Activated CD8-positive, alpha-beta memory T cell treated with anti-CD3 and anti-CD28 coated beads for 4 hours (primary cell): ENCODE data around the gene NTM.
"Not testable (repeated sequence)": the region's sequence is repeated elsewhere in the genome, so short reads cannot be mapped to it uniquely, and the experiment has no call there.

Experiments used
- DNase-seq, 2 donors: peaks; one replicate each; pipeline ENCODE4 v3.0.0-alpha.2; 2020; ENCODE audit warnings: low read depth in 2 of 2

The NTM gene

GRCh38 chr11:132047167-132047566 is 676.8 kb downstream of the NTM start:
- no peak for DNase-seq

DNA sequence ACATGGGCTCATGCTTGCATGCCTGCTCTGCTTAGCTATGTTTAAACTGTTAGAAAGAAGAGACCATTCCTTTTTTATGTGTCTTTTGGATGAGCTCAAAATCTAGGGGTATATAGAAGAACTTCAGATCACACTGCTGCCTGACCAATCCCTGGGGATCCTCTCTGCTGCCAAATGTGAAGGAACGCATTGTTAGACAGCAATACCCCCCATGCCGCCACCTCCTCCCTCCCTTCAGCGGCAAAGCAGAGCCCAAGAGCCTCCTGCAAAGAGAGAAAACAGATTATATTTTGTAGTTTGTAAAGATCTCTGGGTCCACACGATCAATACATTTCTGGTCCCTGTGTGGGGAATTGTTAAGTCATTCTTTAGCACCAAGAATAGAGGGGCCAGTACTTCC is 677.6 kb downstream of the NTM start:
- DNase-seq, result no peak

- DNase-seq, result no peak
These were observed 678.8 kb downstream of the NTM start for GRCh38 chr11:132049205-132049604.

- no peak for DNase-seq
These were observed 679.6 kb downstream of the NTM start for GRCh38 chr11:132050049-132050448.

DNA sequence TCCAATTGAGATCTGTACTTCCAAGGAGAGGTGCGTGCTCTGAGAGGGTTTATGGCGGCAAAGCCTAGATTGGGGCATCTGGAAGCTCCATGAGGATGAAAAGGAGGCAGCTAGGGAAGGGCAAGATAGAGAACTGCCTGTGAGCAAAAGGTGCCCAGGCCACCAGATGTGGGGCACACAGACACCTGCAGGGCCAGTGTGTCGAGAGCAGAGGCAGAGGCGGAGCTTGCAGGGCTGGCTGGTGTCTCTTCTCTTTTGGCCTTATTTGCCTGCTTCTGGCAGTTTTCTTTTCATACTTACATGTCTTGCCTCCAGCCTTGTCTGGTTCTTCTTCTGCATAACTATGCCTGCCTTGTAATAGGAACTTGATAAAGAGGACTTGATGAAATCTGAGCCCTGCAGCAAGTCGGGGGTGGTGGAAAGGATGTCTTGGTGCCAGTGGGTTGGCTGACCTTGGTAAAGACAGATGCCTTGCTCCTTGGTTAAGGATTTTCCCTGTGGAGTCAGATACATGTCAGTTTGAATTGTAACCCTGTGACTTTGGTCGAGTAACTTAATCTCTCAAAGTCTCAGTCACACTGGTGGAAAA is 680.3 kb downstream of the NTM start:
- DNase-seq, result no peak

DNA sequence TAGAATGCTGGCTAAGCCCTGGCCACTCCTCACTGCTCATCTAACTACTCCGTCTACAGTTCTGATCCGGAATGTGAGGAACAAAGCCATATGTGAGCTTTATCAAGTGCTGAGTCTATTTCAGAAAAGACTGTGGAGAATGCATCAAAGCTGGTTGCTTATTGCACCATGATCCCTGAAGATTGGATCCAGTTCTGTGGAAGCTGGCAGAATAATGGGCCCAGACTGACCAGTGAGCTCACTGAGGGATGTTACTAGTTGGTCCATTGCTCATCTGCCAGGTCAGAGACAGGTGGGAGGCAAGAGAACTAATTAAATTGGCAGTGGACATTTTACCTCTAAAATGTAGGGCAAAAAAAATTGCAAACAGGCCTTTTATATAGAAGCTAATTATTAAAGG is 681.3 kb downstream of the NTM start:
- no peak for DNase-seq

DNA sequence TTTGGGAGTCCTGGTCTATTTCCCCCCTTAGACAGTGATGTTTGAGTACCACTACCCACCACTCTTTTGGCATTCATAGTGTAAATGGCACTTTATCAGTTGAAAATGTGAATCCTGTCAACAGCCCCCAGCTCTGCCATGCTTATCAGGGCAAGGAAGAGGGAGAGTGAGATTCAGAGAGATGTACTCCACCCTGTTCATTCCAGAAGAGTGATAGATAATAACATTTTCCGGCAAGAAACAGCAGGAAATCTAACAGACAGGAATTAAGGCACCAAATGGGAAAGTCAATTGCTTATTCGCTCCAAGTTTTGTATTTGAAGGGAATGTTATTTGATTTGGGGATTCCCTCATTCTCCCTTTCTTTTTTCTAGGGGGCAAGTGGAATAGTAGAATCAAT is 681.9 kb downstream of the NTM start:
- no peak for DNase-seq

DNA sequence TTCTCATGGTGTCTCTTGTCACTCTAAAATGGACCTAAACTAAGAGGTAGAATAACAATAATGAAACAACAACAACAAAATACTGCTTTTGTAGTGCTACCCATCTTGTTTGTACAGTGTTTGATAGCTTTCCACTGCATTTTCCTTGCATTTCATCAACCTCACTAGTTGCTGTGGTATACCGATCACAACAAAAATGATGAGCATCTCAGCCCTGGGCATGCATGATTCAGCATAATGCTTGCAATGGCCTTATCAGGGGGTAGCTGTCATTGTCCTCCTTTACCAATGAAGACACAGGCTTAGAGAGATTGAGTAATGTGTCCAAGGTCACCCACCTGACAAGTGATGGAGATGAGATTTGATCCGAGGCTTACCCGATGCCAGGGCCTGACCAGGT is 682.5 kb downstream of the NTM start:
- DNase-seq, result no peak

DNA sequence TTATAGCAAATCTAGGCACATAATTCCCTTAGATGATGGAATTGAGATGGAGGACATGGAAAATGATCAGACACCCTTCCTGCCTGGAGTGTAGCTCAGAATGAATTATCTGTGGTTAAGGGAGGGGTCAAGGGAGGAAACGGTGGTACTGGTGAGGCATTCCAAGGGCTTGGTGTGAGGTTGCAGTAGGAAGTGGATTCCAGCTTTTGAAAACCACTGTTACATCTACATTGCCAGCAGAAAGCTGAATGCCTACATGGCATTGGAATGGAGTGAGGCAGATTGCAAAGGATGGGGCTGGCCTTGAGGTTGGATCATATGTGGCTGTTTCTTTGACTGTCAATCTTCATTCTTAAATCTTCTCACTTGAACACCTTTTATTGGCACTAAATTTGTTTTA is 684.4 kb downstream of the NTM start:
- no peak for DNase-seq

- no peak for DNase-seq
These were observed 684.9 kb downstream of the NTM start for GRCh38 chr11:132055296-132055695.

GRCh38 chr11:132056689-132057088 is 686.3 kb downstream of the NTM start:
- DNase-seq, result no peak

DNA sequence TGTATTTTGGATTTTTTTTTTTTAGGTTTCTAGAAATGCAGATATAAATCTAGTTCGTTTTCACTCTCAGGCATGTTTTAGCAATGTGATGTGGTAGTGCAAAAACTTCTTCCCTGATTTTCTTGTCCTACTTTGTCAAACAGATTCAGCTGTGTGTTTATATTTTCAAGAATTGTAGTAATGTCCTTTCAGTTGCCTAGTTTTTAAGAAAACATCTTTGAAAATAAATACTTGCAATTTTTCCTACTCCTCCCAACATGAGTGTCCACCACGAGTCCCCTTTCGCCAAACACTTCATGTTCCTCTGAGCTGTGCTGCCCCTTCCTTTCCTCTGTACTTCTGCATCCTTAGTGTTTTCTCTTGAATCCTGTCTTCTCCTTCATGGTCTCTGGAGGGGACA is 686.9 kb downstream of the NTM start:
- no peak for DNase-seq

DNA sequence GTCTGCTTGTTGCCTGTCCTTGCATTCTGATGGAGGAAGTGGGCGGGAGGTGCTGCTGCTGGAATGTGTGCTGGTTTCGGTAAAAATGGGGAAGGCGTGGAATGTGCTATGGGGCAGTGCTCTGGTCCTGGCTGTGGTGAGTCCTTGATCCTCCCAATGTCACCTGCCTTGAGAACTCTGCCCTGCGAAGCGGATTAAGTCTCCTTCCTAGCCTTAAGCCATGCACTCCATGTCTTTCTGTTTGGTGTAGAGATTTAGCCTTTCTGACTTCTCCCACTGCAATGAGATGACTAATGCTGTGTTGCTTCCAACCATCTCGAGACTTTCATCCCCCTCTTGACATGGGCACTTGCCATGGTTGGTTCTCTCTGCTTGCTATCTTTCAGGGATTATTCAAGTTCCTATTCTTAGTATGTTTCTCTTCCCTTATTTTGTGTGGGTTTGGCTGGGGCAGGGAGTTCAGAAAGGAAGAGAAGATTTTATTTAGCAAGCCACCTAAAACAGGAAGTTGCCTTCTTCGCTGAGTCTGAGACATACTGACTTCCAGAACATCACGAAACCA is 687.9 kb downstream of the NTM start:
- DNase-seq, result no peak

DNA sequence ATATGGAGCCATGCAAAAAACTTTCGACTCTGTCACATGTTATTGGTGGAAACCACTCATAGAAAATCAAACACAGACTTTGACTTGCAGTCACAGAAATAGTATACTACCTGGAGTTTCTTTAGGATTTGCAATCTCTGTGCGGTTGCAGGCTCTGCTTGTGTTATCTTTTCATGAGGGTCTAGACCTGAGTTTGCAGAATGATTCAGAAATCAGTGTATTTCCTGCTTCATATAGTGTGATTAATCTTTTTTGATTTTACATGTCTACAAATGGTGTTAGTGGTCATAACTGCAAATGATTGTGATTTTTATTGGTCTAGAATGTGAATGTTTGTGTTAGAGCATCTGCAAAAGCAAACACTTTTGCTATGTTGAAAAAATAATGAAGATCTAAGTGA is 690.2 kb downstream of the NTM start:
- no peak for DNase-seq

DNA sequence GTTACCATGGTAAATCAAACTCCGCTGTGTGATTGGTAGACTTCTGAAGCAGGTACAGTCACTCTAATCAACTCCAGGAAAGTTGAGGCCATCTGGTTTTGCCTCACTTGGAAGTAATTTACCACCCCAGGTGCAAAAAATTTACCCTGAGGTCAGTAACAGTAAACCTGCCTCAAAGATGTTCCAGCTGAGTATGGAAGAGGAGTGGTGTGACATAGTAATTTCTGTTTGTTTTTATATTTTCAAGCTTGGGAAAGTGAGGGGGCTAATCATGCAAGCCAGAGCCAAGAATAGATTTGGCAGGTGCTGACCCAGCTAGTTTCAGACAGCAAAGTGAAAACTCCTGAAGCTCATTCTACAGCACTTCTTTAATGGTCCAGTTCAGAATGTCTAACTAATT is 691.6 kb downstream of the NTM start:
- no peak for DNase-seq

- no peak for DNase-seq
These were observed 692.1 kb downstream of the NTM start for GRCh38 chr11:132062541-132062940.

DNA sequence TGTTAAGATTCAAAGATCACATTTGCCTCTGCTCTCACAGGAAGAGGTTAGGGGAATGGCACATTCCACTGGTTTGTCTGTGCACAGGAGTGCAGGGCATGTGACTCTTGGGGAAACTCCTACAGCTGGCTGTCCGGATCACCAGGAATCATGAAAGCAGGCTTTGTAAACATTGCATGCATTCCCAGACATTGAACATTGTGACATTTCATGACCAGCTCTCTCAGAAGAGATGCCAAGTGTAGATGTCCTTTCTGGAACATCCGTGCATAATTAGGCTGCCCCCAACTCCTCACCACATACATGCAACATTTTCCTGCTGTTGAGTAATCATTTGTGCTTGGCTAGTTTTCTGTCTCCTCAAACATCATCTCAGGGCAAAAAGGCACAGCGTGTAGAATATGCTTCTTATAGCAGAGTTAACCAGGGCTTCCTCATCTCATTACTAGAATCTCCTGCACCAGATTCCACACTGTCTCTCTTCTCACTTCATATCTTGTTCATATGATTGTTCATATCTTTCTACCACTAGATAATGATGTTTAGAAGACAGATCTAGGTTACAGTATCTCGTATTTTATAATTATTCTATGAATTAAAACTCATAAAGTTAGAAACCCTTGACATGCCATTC is 694.7 kb downstream of the NTM start:
- DNase-seq, result no peak

DNA sequence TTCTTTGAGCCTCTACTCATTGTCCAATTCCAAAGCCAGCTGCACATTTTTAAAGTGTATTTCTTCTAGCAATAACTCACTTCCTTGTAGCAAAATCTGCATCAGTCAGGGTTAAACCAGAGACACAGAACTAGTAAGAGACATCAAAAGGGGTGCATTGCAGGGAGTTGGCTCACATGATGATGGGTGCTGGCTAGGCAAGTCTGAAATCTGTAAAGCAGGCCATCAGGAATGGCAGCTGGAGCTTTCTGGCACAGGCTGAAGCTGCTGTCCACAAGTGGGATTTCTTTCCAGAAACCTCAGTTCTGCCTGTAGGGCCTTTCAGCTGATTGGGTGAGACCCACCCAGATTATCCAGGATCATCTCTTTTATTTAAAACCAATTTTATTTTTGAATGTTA is 698.1 kb downstream of the NTM start:
- DNase-seq, result no peak

- DNase-seq, result not testable (repeated sequence)
These were observed 699.2 kb downstream of the NTM start for GRCh38 chr11:132069593-132069992.

- not testable (repeated sequence) for DNase-seq
These were observed 700.5 kb downstream of the NTM start for GRCh38 chr11:132070907-132071306.

- no peak for DNase-seq
These were observed 701.8 kb downstream of the NTM start for GRCh38 chr11:132072044-132072857.

- no peak for DNase-seq
These were observed 702.4 kb downstream of the NTM start for GRCh38 chr11:132072858-132073211.

DNA sequence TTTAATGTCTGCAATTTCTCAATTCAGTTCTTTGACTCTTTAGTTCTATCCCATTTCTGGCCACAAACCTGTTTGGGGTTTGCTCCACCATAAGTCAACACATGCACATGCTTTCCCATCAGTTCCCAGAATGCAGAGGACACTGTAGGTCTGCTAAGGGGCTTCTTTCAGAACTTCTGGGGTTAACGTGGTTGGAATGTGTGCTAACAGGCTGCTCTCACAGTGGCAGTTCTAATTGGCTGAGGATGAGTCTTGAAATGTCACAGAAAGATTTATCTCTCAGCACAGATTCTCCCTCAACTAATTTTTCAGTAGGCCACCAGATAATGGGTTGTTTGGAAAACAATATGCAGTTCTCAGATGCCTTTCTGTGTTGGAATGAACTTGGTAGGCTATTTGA is 703.4 kb downstream of the NTM start:
- DNase-seq, result no peak
